Gastrocnemius medialis (tissue), 4 donors: ENCODE measurements around the gene PLK1.

Experiments used
- CTCF ChIP-seq, 5 experiments: fragments of 450-650 bp in 3 of 5; fragments of 200-600 bp in 2 of 5; sonication (generic) in 2 of 5; IDR thresholded peaks in 4 of 5; conservative IDR thresholded peaks in 1 of 5; 1 replicate in 4 of 5; 2 replicates in 1 of 5; pipeline ENCODE4 v1.5.1; 2016 to 2019; ENCODE audit warnings: antibody characterized with exemption in 5 of 5, mild to moderate bottlenecking in 3 of 5, moderate library complexity in 3 of 5
- POLR2A ChIP-seq, 2 donors: fragments of 450-650 bp; IDR thresholded peaks; one replicate each; pipeline ENCODE4 v1.6.1; 2017; ENCODE audit warnings: antibody characterized with exemption in 2 of 2, mild to moderate bottlenecking in 2 of 2, moderate library complexity in 2 of 2

GRCh38 chr16:23712976-23713375, 34.3 kb downstream of the PLK1 start, which contains the start of gene ERN2:
- no peak for TF ChIP-seq CTCF (IDR thresholded peaks at IDR 0.05 in 4 of 5, conservative IDR thresholded peaks at IDR 0.05 in 1 of 5)
- no peak for TF ChIP-seq POLR2A (IDR thresholded peaks at IDR 0.05)
